Muscle of arm (tissue), 14 donors: ENCODE measurements around the gene HTR2A. TPM values are rescaled to one million over a fixed set of nuclear protein-coding genes. Genes with fewer than 3 reads are reported as not detected.
A peak's percentile ranks its signal among the peaks of the same experiment; 100 is the strongest.

ENCODE experiments used
- DNase-seq: peaks from one replicate; pipeline ENCODE4 v3.0.0-alpha.2; 2013
- long read RNA-seq, 11 donors: transcript quantifications; one replicate each; lab custom pipeline, GENCODE V29; 2026
- polyA plus RNA-seq, 12 donors: library from polyadenylated mRNA; unstranded; fragments of 120-200 nt; gene quantifications; one replicate each; pipeline ENCODE4 v1.2.1, GENCODE V29; 2013; ENCODE audit not compliant: insufficient read length in 12 of 12

The HTR2A gene
- 1 to 10 TPM in 1 of 12 donors, under 1 TPM in 9, not detected in 2; 0.11 to 1.5 (median 0.24) TPM for polyA plus RNA-seq
- long read RNA-seq, donor 1, full-length matches to known transcripts: 2 of 2 reads
- long read RNA-seq, donor 1, partial matches to known transcripts: 0 of 2 reads
- long read RNA-seq, donor 1, other reads (novel, unspliced or antisense): 0 of 2 reads
- long read RNA-seq, donor 2: 0 reads
- long read RNA-seq, donor 3: 0 reads
- long read RNA-seq, donor 4: 0 reads
- long read RNA-seq, donor 5: 0 reads
- long read RNA-seq, donor 6: 0 reads
- long read RNA-seq, donor 7: 0 reads
- long read RNA-seq, donor 8: 0 reads
- long read RNA-seq, donor 9, full-length matches to known transcripts: 1 of 1 reads
- long read RNA-seq, donor 9, partial matches to known transcripts: 0 of 1 reads
- long read RNA-seq, donor 9, other reads (novel, unspliced or antisense): 0 of 1 reads
- long read RNA-seq, donor 10: 0 reads
- long read RNA-seq, donor 11: 0 reads

DNA sequence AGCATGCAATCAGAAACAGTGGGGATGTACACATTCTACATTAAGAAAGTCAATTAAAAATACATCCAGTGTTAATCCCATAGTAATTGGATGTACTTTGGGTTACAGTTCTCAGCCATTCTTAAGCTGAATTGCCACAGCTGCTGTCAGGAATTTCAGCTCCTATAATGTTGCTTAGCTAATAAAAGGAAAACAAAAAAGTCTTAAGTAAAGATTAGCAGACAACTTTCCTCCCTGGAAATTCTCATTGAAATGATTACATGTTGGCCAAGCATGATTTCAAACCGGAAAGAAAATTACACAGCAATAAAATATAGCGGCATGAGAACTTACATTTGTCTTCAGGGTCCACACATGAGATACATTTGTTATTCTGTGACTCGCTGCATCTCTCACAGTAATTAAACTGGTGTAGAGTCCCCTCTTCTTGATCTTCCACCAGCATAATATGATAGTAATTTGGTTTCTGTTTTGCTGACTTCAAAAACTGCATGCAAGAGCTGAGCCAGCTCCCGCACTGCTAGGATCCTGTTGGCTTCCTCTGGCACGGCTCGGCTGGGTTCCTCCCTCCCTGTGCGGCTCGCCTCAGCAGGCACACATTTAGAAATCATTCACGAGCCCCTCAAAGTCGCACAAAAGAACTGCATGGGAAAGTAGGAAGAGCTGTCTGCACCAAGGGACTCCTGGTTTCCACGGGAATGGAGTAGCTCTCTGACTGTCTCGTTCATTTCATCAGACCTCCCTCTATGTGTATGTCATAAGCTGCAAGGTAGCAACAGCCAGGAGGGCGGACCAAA, at the start of gene HTR2A:
Gene HTR2A (minus strand): TSS at position 713 of the 797 bp plus-strand sequence. CDS start 1,147 bp downstream, outside the sequence.
- peak; percentile 34 for DNase-seq

DNA sequence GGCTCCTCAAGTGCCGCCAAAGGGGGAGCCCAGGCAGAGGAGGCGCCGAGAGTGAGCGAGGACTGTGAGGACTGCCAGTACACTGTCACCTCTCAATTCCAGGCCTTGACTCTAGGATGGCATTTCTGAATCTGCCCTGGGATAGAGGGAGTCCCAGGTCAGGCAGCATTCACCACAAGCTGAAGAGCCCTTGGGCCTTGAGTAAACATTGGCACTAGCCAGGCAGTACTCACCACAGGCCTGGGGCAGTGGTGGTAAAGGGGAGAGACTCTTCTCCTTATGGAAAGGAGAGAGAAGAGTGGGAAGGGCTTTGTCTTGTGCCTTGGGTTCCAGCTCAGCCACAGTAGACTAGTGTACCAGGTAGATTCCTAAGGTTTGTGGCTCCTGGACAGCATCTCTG, 39.7 kb upstream of the HTR2A start:
- DNase-seq: no peak

GRCh38 chr13:46934749-46935148, 37.9 kb upstream of the HTR2A start:
- no peak for DNase-seq

DNA sequence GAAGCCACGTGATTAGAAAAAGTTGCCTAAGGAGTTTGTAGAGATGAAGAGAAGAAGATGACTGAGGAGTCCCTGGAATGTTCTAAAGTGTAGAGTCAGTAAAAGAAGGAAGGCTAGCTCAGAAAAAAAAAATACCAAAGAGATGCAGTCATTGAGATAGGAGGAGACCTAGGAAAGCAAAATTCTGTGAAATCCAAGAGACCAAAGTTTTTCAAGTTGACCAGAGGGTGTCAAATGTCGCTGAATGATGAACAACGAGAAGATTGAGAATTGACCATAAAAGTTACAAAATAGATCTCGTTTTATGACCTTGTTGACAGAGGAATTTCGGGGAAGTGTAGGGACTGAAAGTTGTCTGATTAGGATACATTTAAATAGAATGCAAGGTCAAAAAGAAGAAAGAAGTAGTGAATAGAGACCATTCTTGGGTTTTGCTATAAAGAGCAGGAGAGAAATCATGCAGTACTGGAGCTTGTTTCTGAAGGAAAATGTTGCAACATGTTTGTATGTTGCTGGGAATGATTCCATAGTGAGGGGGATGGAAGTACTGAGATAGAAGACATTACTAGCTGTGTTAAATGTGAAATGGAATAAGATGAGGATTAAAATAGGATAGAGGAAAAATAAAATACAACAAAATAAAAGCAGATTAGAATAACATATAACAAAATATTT, 30.2 kb upstream of the HTR2A start:
- DNase-seq: no peak

GRCh38 chr13:46925486-46925885, 28.6 kb upstream of the HTR2A start:
- DNase-seq: no peak

DNA sequence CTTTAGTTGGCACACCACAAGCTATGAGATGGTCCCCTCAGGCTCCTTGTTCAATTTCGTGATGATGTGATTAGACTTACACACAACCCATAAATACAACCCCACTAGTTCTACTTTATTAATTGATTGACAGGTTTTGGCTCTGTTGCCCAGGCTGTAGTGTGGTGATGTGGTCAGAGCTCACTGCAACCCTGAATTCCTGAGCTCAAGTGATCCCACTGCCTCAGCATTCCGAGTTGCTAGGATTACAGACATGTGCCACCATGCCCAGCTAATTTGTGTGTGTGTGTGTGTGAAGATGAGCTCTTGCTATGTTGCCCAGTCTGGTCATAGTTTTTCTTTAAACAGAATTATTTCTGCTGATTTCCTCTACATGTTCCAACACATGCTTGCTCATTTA, 17.5 kb upstream of the HTR2A start:
- DNase-seq: no peak

GRCh38 chr13:46913757-46914156, 16.9 kb upstream of the HTR2A start:
- no peak for DNase-seq

DNA sequence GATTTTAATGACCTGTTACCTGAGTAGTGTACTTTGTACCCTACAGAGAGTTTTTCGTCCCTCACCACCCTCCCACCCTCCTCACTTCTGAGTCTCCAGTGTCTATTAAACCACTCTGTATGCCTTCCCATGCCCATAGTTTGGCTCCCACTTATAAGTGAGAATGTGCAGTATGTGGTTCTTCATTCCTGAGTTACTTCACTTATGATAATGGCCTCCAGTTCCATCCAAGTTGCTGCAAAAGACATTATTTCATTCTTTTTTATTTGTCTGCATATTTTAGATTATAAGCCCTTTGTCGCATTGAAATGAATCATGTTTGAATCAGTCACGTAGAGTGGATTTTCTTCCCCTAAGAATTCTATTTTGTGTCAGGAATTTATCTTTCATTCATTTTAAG, 12.2 kb upstream of the HTR2A start:
- no peak for DNase-seq

DNA sequence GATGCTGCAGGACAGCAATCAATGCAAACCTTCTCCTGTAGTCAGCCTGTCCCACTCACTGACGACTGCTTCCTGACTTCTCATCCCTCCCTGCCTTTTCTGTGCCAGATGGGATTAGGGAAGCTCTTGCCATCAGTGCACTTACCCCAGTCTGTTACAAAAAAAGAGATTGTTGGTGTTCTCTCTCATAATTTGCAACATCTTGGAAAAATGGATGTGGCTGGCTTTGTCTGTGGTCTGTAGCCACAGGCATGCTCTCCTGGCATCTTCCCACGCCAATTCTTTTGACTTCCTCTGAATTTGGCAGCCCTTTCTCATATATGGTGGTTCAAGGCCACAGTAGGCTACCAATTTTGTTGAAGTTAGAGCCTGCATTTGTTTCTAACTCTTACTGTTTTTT, 11.6 kb upstream of the HTR2A start:
- DNase-seq: no peak

DNA sequence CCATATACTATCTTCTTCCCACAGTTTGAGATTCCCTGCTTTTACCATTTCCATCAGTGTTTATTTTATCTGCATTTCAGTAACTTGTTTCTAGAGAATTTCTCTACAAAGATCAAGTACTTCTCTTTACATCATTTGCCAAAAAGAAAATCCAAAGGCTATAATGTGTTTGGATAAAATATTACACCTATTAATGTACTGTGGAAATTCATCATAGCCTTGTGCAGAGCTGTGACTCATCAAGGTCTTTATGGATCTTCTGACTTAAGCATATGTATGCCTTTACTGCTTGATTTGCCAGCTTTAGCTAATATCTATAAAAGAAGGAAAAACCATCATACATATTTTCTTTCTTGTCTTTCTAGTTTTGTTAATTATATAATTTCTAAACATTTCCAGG, 9.6 kb upstream of the HTR2A start:
- DNase-seq: no peak

DNA sequence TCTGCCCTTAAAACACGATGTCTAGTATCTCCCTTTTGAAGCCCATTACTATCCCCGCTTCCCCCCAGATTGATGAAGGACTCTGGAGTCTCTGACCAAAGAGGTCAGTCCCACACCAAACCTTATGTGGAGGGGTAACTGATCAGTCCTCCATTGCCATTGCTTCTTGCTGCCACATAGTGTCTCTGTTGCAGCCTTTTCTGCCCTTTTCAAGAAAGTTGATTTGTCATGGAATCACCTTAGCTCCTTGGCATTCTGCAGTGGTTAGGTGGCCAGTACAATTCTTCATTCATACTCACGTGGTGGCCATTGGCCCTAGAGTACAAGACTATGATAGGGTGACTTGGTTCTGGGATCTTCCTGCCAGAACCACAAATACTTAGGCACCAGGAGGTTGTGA, 8.4 kb upstream of the HTR2A start:
- no peak for DNase-seq

- DNase-seq: no peak
Observed at GRCh38 chr13:46903748-46904147, 6.9 kb upstream of the HTR2A start.

GRCh38 chr13:46901721-46902120, 4.9 kb upstream of the HTR2A start:
- no peak for DNase-seq

DNA sequence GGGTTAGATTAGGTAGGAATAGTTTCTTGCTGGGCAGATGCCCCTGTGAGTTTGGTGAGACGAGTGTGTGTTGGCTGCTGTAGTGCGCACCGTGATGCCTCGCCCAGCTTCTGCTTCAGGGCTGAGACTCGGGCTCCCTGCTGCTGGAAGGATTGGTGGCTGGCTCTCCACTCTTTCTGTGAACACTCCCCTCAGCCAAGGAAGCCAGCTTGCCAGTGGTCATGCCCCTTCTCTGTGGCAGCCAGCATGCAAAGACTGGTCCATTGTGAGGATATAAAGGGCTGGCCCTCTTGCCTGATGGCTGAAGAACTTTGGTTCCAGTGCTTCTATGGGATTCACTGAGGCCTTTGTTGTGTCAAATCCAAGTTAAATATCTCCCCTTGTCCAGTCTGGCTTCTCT, 2.9 kb upstream of the HTR2A start:
- no peak for DNase-seq

DNA sequence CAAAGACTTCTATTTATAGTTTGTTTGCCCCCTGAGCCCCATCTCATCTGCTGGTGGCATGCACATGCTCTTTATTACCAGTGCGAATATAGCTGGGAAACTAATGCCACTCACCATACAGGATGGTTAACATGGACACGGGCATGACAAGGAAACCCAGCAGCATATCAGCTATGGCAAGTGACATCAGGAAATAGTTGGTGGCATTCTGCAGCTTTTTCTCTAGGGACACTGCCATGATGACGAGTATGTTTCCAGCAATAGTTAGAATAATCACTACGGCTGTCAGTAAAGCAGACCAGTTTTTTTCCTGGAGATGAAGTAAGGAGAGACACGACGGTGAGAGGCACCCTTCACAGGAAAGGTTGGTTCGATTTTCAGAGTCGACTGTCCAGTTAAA, 1.5 kb downstream of the HTR2A start:
- no peak for DNase-seq

GRCh38 chr13:46894568-46894967, 2.3 kb downstream of the HTR2A start:
- no peak for DNase-seq

DNA sequence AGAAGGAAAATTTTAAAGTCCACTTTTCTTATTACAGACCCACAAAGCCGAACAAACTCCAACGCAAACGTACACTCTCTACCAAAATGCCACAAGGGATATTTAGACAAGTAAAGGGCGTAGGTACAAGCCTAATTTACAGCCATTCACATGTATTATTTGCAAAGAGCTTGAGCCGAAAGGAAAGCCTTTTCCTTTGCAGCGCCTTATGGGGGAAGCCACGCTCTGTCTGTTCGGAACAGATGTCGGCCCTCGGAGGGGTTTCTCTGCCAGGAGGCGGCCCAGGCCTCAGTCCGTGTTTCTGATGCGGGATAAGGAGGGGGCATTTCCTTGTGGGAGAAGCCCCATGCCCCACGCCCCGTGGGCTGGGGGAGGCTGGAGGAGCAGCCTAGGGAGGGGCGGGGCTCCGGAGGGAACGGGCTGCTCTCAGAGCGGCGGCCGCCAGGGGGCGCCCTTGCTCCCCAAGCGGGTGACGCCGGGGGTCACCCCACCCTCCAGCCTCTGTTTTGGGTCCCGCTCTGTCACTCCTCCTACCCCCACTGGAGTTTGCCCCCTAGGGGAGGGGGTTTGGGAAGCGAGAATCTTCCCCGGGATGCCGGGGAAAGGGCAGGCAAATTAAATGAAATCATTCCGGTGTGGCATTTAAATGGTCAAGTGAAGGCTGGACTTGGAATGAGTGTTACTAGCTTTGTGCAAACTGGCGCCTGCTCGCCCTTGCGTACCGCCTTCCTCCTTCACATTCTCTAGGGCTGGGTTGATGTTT, 2.9 kb downstream of the HTR2A start:
- peak; percentile 74 for DNase-seq

GRCh38 chr13:46893221-46893740, 3.6 kb downstream of the HTR2A start:
- DNase-seq: no peak

DNA sequence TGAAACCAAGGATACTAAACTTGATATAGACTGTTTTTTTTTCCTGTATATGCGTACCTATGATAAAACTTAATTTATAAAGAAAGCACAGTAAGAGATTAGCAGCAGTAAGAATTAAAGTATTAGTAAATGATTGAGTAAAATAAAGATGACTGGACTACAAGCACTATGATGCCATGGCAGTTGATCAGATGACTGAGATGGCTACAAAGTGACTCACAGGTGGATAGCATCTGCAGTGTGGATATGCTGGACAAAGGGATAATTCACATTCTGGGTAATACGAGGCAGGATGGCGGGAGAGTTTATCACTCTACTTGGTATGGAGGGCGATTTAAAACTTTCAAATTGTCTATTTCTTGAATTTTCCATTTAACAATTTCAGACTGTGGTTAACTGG, 11.8 kb downstream of the HTR2A start:
- no peak for DNase-seq

GRCh38 chr13:46884531-46884930, 12.3 kb downstream of the HTR2A start:
- no peak for DNase-seq

GRCh38 chr13:46881621-46882020, 15.2 kb downstream of the HTR2A start:
- DNase-seq: no peak
